Osteocyte (in vitro differentiated cells): ENCODE data around the gene SUPT20HL1. TPM values are rescaled to one million over a fixed set of nuclear protein-coding genes. Genes with fewer than 3 reads are reported as not detected.

Source experiments
- DNase-seq: peaks from one replicate; pipeline ENCODE4 v3.0.0; 2021; ENCODE audit warnings: mixed read lengths; ENCODE audit not compliant: unreplicated experiment; ENCODE audit errors: extremely low spot score
- H3K27ac Mint-ChIP-seq: one replicate; pipeline ENCODE4 v1.8.0; 2021; ENCODE audit warnings: mild to moderate bottlenecking, mixed read lengths; ENCODE audit not compliant: unreplicated experiment
- H3K27me3 Mint-ChIP-seq: one replicate; pipeline ENCODE4 v1.8.0; 2021; ENCODE audit warnings: mixed read lengths; ENCODE audit not compliant: unreplicated experiment
- H3K36me3 Mint-ChIP-seq: one replicate; pipeline ENCODE4 v1.8.0; 2021; ENCODE audit warnings: mixed read lengths; ENCODE audit not compliant: unreplicated experiment
- H3K4me1 Mint-ChIP-seq: one replicate; pipeline ENCODE4 v1.8.0; 2021; ENCODE audit warnings: mixed read lengths; ENCODE audit not compliant: unreplicated experiment
- H3K4me3 Mint-ChIP-seq: one replicate; pipeline ENCODE4 v1.8.0; 2021; ENCODE audit warnings: mild to moderate bottlenecking, moderate library complexity, mixed read lengths; ENCODE audit not compliant: unreplicated experiment
- H3K9me3 Mint-ChIP-seq: one replicate; pipeline ENCODE4 v1.8.0; 2021; ENCODE audit warnings: mixed read lengths; ENCODE audit not compliant: unreplicated experiment
- total RNA-seq: library from RNA; stranded (reverse); gene quantifications from 2 replicates; pipeline ENCODE4 v1.2.1, GENCODE V29; 2021
- TF ChIP-seq, protein P1 (sequence below): fragments of 200-600 bp; sonication (generic); IDR thresholded peaks from 2 replicates; pipeline ENCODE4 v1.5.0; 2021; ENCODE audit warnings: antibody characterized with exemption, mild to moderate bottlenecking, moderate library complexity

SUPT20HL1 gene
- total RNA-seq, 1 donor from 2014 or later = not detected

DNA sequence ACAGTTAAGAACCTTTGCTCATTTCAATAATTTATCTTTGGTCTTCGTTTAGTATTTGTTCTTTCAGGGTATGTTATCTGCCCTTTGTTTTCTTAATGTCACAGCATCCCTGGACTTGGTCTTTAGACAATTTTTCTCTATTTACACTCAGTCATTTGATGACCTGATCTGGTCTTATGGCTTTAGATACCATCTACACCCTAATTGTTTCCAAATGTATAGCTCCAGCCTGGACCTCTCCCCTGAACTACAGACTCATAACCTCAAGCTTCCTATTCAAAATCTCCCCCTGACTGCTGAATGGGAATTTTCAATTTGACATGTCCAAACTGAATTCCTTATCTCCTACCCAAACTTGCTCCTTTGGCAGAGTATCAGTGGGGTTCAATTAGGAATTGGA is 42.9 kb upstream of the SUPT20HL1 start:
- H3K9me3 Mint-ChIP-seq = no peaks in the 10 kb centered on the region
- H3K27ac Mint-ChIP-seq = no peak overlapping the region
- no peaks in the 10 kb centered on the region for H3K4me1 Mint-ChIP-seq
- TF ChIP-seq, protein P1, sequence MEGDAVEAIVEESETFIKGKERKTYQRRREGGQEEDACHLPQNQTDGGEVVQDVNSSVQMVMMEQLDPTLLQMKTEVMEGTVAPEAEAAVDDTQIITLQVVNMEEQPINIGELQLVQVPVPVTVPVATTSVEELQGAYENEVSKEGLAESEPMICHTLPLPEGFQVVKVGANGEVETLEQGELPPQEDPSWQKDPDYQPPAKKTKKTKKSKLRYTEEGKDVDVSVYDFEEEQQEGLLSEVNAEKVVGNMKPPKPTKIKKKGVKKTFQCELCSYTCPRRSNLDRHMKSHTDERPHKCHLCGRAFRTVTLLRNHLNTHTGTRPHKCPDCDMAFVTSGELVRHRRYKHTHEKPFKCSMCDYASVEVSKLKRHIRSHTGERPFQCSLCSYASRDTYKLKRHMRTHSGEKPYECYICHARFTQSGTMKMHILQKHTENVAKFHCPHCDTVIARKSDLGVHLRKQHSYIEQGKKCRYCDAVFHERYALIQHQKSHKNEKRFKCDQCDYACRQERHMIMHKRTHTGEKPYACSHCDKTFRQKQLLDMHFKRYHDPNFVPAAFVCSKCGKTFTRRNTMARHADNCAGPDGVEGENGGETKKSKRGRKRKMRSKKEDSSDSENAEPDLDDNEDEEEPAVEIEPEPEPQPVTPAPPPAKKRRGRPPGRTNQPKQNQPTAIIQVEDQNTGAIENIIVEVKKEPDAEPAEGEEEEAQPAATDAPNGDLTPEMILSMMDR = no peak
- no peak for DNase-seq
- no peaks in the 10 kb centered on the region for H3K27me3 Mint-ChIP-seq
- H3K4me3 Mint-ChIP-seq = no peak overlapping the region
- H3K36me3 Mint-ChIP-seq = no peaks in the 10 kb centered on the region

DNA sequence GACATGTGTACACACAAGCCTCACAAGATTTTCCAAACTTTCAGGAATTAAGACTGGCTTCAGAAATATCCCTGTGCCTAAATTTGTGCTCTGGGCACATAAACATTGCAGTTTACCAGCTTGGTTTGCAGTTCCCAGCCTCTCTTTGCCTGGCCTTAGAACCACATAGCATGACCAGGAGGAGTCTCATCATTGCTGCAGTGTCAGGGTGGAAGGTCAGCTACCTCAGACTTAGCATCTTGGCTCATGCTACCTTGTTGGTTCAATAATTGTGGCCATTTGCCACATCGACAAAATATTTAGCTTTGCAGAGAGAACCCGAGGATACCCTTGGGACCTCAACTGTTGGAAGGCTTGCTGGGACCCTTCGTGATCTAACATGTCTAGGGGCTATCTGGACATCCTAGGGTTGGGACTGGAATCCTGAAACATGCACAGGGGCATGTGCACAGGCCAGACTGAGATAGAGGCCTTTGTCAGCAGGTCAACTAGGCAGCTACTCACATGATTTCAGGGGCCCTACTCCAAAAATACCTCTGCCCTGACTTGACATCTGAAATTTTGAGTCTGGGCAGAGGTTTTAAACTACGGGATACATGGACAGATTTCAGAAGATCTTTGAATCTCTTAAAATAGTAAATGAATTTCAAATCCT is 38.6 kb upstream of the SUPT20HL1 start:
- H3K27me3 Mint-ChIP-seq = peaks cover 2% of the 10 kb centered on the region
- H3K36me3 Mint-ChIP-seq = no peaks in the 10 kb centered on the region
- H3K9me3 Mint-ChIP-seq = no peaks in the 10 kb centered on the region
- no peak for DNase-seq
- no peaks in the 10 kb centered on the region for H3K4me1 Mint-ChIP-seq
- TF ChIP-seq, protein P1 = no peak
- H3K4me3 Mint-ChIP-seq = no peak overlapping the region
- no peak overlapping the region for H3K27ac Mint-ChIP-seq

DNA sequence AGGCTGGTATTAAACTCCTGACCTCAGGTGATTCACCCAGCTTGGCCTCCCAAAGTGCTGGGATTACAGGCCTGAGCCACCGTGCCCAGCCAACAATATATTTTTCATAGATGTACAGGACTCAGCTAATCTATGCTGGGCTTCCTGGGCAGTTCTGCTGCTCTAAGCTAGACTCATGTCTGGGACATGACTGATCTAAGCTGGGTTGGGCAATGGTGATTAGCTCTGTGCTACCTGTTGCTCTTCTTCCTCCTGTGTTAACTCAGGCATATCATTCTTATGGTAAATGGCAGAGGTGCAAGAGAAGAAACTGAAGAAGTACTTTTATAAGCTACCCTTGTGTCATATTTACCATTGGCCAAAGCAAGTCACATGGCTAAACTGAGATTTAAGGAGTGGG is 35.2 kb upstream of the SUPT20HL1 start:
- TF ChIP-seq, protein P1 = no peak
- Mint-ChIP-seq H3K36me3 (no peaks in the 10 kb centered on the region), H3K4me3 (no peak overlapping the region), H3K27ac (no peak overlapping the region), H3K9me3 (no peaks in the 10 kb centered on the region), H3K4me1 (no peaks in the 10 kb centered on the region), H3K27me3 (peaks cover 2% of the 10 kb centered on the region)
- DNase-seq = no peak

DNA sequence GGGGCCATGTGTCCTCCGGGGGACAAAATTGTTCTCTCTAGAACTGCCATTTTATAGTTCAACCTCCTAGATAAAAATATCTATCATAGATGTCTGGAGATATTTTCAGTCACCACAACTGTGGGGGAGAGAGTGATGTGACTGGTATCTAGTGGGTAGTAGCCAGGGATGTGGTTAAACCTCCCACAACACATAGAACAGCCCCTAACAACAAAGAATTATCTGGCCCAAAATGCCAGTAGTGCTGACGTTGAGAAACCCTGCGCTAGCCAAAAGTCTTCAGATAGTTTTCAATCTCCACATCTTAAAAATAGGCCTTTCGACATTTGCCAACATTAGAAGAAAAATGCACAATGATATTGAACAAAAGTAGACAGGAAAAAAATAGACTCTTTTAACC is 27.6 kb upstream of the SUPT20HL1 start:
- Mint-ChIP-seq H3K27ac (peak overlapping the region; percentile 51), H3K4me3 (no peak overlapping the region), H3K9me3 (peaks cover 4% of the 10 kb centered on the region), H3K27me3 (no peaks in the 10 kb centered on the region), H3K4me1 (peaks cover 23% of the 10 kb centered on the region), H3K36me3 (no peaks in the 10 kb centered on the region)
- DNase-seq = no peak
- TF ChIP-seq, protein P1 = no peak

DNA sequence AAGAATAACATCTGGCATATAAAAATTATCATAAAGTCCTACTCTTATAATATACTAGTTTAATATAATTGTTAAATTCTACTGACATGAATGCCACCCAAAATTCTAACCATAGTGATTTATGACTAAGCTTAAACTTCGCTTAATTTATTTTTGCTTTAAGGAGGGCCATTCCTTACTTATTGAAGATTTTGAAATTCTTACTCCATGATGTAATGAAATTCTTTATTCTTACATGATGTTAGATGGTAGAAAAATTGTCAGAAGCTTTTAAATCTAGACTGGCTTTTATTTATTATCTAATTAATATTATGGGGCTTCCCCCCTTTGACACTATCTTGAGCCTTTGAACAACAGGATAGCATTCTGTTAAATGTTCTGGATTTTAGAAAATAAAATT is 27.1 kb upstream of the SUPT20HL1 start:
- Mint-ChIP-seq H3K36me3 (no peaks in the 10 kb centered on the region), H3K4me1 (peaks cover 23% of the 10 kb centered on the region), H3K27me3 (no peaks in the 10 kb centered on the region), H3K4me3 (no peak overlapping the region), H3K9me3 (peaks cover 4% of the 10 kb centered on the region), H3K27ac (peak overlapping the region; percentile 61)
- TF ChIP-seq, protein P1 = no peak
- no peak for DNase-seq
